Hepatocyte (in vitro differentiated cells): Measurements from ENCODE around the gene MOV10. TPM values are rescaled to one million over a fixed set of nuclear protein-coding genes. Genes with fewer than 3 reads are reported as not detected.

ENCODE experiments used
- DNase-seq: peaks from one replicate; pipeline ENCODE4 v3.0.0-alpha.2; 2016; ENCODE audit warnings: low spot score
- H2AFZ ChIP-seq: fragments of 200-600 bp; sonication (generic); 2 replicates; pipeline ENCODE4 v1.6.0; 2016; ENCODE audit warnings: antibody characterized with exemption, mild to moderate bottlenecking
- H3K27ac ChIP-seq: fragments of 200-600 bp; sonication (generic); 2 replicates; pipeline ENCODE4 v1.5.1; 2016; ENCODE audit warnings: mild to moderate bottlenecking
- H3K27me3 ChIP-seq: fragments of 200-600 bp; sonication (generic); 2 replicates; pipeline ENCODE4 v1.6.1; 2016
- H3K36me3 ChIP-seq: fragments of 200-600 bp; sonication (generic); replicated peaks from 2 replicates; pipeline ENCODE4 v1.5.1; 2016; ENCODE audit warnings: low read depth; ENCODE audit not compliant: insufficient read depth
- H3K4me1 ChIP-seq: fragments of 200-600 bp; sonication (generic); 2 replicates; pipeline ENCODE4 v1.5.1; 2016; ENCODE audit warnings: mild to moderate bottlenecking, moderate library complexity; ENCODE audit not compliant: insufficient read depth
- H3K4me2 ChIP-seq: fragments of 200-600 bp; sonication (generic); 2 replicates; pipeline ENCODE4 v1.6.0; 2016
- H3K4me3 ChIP-seq: fragments of 200-600 bp; sonication (generic); 2 replicates; pipeline ENCODE4 v1.5.1; 2016; ENCODE audit warnings: mild to moderate bottlenecking
- H3K79me2 ChIP-seq: fragments of 200-600 bp; sonication (generic); 2 replicates; pipeline ENCODE4 v1.6.0; 2017; ENCODE audit warnings: mild to moderate bottlenecking
- H3K9me2 ChIP-seq: fragments of 200-600 bp; sonication (generic); replicated peaks from 2 replicates; pipeline ENCODE4 v1.6.0; 2017; ENCODE audit warnings: mild to moderate bottlenecking; ENCODE audit not compliant: insufficient read depth
- H3K9me3 ChIP-seq: fragments of 200-600 bp; sonication (generic); 2 replicates; pipeline ENCODE4 v1.5.1; 2016; ENCODE audit warnings: low read depth, mild to moderate bottlenecking
- H4K20me1 ChIP-seq: fragments of 200-600 bp; sonication (generic); 2 replicates; pipeline ENCODE4 v1.6.0; 2016; ENCODE audit warnings: mild to moderate bottlenecking; ENCODE audit not compliant: insufficient read depth, poor library complexity, severe bottlenecking
- CTCF ChIP-seq: fragments of 200-600 bp; sonication (generic); IDR thresholded peaks from 2 replicates; pipeline ENCODE4 v1.5.1; 2016; ENCODE audit warnings: antibody characterized with exemption, mild to moderate bottlenecking; ENCODE audit not compliant: poor library complexity
- EZH2 ChIP-seq: fragments of 200-600 bp; sonication (generic); IDR thresholded peaks from 2 replicates; pipeline ENCODE4 v1.6.1; 2016; ENCODE audit warnings: antibody characterized with exemption, mild to moderate bottlenecking, borderline replicate concordance
- EZH2phosphoT487 ChIP-seq: fragments of 200-600 bp; sonication (generic); IDR thresholded peaks from one replicate; pipeline ENCODE4 v1.6.1; 2018; ENCODE audit warnings: antibody characterized with exemption, mild to moderate bottlenecking, low read depth, moderate library complexity; ENCODE audit not compliant: unreplicated experiment, severe bottlenecking
- WGBS: methylation state at CpG from one replicate; pipeline ENCODE4 v1.1.6; 2016; ENCODE audit warnings: low lambda C conversion rate; ENCODE audit errors: missing lambda C conversion rate; 5-methylcytosine and 5-hydroxymethylcytosine counted together
- polyA plus RNA-seq: library from polyadenylated mRNA; unstranded; fragments of >200 nt; fragmentation: Nextera tagmentation; extraction: Ambion mirVana; gene quantifications from 2 replicates; pipeline ENCODE4 v1.2.1, GENCODE V29; 2016
- total RNA-seq: library from RNA; depleted of rRNA; stranded (reverse); fragments of >200 nt; gene quantifications from 2 replicates; pipeline ENCODE4 v1.2.3, GENCODE V29; 2014

Gene MOV10
- total and polyA plus RNA-seq, 2 experiments from 2014 or later, result 98.2 to 133 TPM

- WGBS, result 98% methylated on average over 4 of the region's 4 CpGs
- H3K36me3 ChIP-seq, result peaks cover 5% of the 10 kb centered on the region
These were observed 28.2 kb upstream of the MOV10 start for GRCh38 chr1:112646225-112646624.

DNA sequence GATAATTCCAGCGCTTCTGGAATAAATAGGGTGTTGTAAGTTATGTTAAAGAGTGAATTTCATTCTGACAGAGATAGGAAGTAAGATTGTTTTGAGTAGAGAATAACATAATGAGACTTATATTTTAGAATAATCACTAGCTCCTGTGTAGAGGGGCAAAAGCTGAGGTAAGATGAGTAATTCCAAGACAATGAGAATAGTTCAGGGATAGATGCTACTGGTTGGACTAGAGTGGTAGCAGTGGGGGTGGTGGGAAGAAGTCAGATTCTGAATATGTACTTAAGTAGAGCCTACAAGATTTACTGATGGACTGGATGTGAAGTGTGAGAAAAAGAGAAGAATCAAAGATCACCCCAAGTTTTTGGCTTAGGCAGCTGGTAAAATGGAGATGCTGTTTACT lies 23.3 kb upstream of the MOV10 start:
- Histone ChIP-seq H3K9me2 (no peaks in the 10 kb centered on the region), H3K4me2 (no peak overlapping the region), H3K79me2 (peaks cover 65% of the 10 kb centered on the region), H2AFZ (no peak overlapping the region), H3K36me3 (peaks cover 5% of the 10 kb centered on the region), H3K9me3 (no peaks in the 10 kb centered on the region), H3K27me3 (no peaks in the 10 kb centered on the region), H3K4me3 (no peak overlapping the region), H3K4me1 (no peaks in the 10 kb centered on the region), H4K20me1 (peaks cover 9% of the 10 kb centered on the region), H3K27ac (no peak overlapping the region)
- no peak for DNase-seq
- WGBS, result 100% methylated on average over 1 of the region's 1 CpG
- no peak for TF ChIP-seq EZH2phosphoT487
- no peak for TF ChIP-seq CTCF
- TF ChIP-seq EZH2, result no peak

More at GRCh38 chr1:112646225-112646624, 28.2 kb upstream of the MOV10 start:
- DNase-seq, result no peak
- no peaks in the 10 kb centered on the region for H3K27me3 ChIP-seq
- no peak for TF ChIP-seq EZH2phosphoT487
- no peak for TF ChIP-seq EZH2
- TF ChIP-seq CTCF, result no peak
- H4K20me1 ChIP-seq, result peaks cover 57% of the 10 kb centered on the region
- H3K79me2 ChIP-seq, result peaks cover 95% of the 10 kb centered on the region
- H3K4me1 ChIP-seq, result no peaks in the 10 kb centered on the region
- no peaks in the 10 kb centered on the region for H3K9me3 ChIP-seq
- H3K4me3 ChIP-seq, result no peak overlapping the region
- H3K27ac ChIP-seq, result no peak overlapping the region
- H3K4me2 ChIP-seq, result no peak overlapping the region
- H2AFZ ChIP-seq, result no peak overlapping the region
- H3K9me2 ChIP-seq, result no peaks in the 10 kb centered on the region

GRCh38 chr1:112665857-112666256 lies 8.6 kb upstream of the MOV10 start:
- Histone ChIP-seq H3K79me2 (no peaks in the 10 kb centered on the region), H3K4me3 (no peak overlapping the region), H3K36me3 (no peaks in the 10 kb centered on the region), H3K4me1 (no peaks in the 10 kb centered on the region), H4K20me1 (no peaks in the 10 kb centered on the region), H2AFZ (no peak overlapping the region), H3K27me3 (no peaks in the 10 kb centered on the region), H3K9me2 (no peaks in the 10 kb centered on the region), H3K9me3 (no peaks in the 10 kb centered on the region), H3K27ac (no peak overlapping the region), H3K4me2 (no peak overlapping the region)
- no peak for DNase-seq
- TF ChIP-seq EZH2, result no peak
- no peak for TF ChIP-seq EZH2phosphoT487
- no peak for TF ChIP-seq CTCF
- WGBS, result 96% methylated on average over 3 of the region's 3 CpGs

GRCh38 chr1:112666946-112667345 lies 7.5 kb upstream of the MOV10 start:
- no peaks in the 10 kb centered on the region for H3K27me3 ChIP-seq
- TF ChIP-seq EZH2, result no peak
- TF ChIP-seq CTCF, result no peak
- H3K9me2 ChIP-seq, result no peaks in the 10 kb centered on the region
- no peak for DNase-seq
- WGBS, result 93% methylated on average over 2 of the region's 2 CpGs
- no peaks in the 10 kb centered on the region for H3K36me3 ChIP-seq
- H2AFZ ChIP-seq, result no peak overlapping the region
- no peaks in the 10 kb centered on the region for H4K20me1 ChIP-seq
- no peak overlapping the region for H3K4me3 ChIP-seq
- no peaks in the 10 kb centered on the region for H3K9me3 ChIP-seq
- H3K79me2 ChIP-seq, result no peaks in the 10 kb centered on the region
- H3K4me1 ChIP-seq, result no peaks in the 10 kb centered on the region
- no peak overlapping the region for H3K27ac ChIP-seq
- H3K4me2 ChIP-seq, result no peak overlapping the region
